ENCODE data around the gene ST3GAL3.
"Not testable (repeated sequence)": the region's sequence is repeated elsewhere in the genome, so short reads cannot be mapped to it uniquely, and the experiment has no call there.

Gene ST3GAL3

DNA sequence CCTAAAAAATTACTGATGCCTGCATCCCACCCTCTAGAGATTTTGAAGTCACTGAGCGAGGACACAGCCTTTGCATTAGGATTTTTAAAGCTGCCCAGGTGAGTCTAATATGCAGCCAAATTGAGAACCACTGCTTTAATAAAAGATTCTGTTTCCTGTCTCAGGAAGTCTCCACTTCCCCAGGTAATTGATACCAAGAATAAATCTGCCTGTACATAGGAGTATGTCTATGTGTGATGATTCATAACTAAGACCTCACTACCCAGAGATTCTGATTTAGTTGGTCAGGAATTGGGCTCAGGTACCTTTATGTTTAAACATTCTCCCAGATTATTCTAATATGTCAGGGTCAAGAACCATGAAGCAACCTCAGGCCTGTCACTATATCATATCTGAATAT, 117.5 kb downstream of the ST3GAL3 start:
- no peak for DNase-seq

DNA sequence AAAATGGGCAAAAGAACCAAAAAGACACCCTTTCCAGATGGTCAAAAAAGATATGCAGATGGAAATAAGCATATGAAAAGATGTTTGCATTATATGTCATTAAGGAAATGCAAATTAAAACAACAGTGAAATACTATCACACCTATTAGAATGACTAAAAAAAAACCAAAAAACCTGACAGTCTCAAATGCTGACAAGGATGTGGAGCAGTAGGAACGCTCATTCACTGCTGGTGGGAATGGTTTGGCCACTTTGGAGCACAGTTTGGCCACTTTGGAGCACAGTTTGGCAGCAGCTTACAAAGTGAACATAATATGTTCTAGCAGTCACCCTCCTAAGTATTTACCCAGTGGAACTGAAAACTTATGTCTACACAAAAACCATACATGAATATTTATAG, 121.2 kb downstream of the ST3GAL3 start:
- DNase-seq = no peak

DNA sequence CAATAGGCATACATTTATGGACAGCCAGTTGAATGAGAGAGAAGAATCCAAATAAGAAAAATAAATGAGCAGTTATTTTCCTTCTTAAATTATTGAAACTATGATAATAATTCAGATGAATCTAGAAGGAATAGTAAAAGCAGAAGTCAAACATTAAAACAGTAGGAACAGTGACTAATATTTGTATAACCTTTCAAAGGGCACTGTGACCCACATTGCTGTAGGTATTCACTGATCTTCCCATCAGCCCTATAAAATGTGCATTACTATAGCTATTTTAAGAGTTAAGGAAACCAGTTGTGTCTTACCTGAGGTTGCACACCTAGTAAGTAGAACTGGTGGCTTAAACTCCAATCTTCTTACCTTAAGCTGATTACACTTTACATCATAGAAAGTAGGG, 123.5 kb downstream of the ST3GAL3 start:
- DNase-seq = no peak

DNA sequence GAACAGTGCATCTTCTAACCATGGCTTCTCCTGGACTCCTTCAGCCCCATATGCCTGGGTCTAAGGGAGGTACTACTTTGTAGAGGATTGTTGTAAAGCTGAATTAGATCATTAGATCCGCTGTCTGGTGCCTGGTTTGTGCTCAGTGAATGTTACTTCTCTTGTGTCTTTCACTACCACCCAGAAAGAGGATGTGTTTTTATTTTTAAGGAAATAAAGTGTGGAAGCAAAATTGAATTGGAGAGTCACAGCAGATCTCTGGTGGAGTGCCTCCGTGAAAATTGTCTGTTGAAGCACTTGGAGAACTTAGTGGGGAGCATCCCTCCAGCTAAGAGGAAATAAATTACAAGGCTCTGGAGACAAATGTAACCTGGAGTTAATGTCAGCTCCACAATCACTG, 124.5 kb downstream of the ST3GAL3 start:
- no peak for DNase-seq

DNA sequence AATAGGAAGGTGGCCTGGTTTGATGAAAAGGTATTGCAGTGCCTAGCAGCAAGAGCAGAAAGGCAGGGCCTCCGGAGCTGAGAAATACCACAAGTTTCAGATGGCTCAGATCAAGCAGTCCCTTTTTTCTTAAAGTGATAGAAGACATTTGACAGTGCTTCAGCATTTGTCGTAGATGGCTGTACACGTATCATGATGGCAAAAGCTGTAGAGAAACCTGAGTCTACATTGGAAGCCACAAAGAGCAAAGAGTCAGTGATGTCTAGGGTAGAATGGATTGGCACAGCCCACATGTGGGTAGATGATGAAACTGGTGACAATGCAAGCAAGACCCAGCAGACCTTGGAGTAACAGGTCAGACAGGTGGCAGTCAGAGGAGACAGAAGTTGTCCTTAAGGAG, 124.9 kb downstream of the ST3GAL3 start:
- DNase-seq = peak in 1 of 5 donors; percentile 70

DNA sequence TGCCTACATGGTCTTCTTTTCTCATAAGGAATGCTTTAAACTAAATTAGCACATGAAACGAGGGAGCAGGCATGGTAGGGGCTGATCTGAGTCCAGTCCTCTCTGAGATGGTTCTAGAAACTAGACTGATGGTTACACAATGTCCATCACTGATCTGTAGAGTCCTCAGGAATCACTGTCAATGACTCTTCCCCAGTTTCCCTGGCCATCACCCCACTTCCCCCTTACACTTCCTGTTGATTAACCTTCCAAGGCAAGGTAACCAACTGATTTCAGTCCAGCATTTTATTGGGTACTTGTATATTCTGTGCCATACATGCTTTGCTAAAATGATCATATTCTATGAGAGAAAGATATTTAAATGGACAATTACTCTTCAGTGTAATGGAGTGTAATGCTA, 125.7 kb downstream of the ST3GAL3 start:
- no peak for DNase-seq

DNA sequence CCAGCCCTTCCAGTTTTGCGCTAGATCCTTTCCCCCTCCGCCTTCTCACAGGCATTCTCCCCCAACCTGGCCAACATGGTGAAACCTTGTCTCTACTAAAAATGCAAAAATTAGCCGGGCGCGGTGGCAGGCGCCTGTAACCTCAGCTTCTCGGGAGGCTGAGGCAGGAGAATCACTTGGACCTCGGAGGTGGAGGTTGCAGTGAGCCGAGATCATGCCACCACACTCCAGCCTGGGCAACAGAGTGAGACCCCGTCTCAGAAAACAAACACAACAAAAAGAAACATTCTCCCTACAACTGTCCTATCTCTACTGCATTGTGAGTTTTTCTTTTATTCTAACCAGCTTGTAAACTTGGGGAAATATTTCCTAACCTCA, 126.6 kb downstream of the ST3GAL3 start:
- DNase-seq = not testable (repeated sequence)

DNA sequence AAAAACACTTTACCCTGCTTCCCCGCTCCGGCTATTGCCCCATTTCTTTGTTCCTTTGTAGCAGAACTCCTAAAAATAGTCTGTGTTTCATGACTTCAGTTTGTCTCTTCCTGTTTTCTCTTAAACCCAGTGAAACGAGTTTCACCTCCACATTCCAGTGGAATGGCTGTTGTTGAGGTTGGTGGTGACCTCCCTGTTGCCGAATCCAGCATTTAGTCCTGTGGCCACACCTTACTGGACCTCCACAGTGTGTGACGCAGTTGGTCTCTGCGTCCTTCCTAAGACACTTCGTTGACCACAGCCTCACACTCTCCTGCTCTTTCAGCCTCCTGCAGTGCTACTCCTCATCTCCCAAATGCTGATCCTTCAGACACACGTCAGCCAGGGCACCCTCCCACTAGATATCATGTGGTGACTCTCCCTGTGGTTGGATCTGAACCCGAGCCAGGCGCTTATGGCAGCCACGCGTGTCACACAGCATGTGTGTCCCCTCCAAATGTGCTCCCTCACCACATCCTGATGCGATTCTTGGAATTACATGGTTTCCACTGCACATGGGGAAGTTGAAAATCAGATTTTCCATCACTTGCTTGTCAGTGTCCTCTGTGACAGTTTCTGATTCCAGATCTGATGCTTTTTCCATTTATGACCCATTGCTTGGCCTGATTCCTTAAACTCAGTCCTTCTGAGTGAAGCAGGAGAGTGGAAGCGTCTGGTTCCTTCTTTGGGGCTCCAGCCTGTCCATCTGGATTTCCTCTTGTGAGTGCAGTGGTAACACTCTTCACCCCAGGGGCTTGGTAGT, 127.1 kb downstream of the ST3GAL3 start:
- DNase-seq = no peak

DNA sequence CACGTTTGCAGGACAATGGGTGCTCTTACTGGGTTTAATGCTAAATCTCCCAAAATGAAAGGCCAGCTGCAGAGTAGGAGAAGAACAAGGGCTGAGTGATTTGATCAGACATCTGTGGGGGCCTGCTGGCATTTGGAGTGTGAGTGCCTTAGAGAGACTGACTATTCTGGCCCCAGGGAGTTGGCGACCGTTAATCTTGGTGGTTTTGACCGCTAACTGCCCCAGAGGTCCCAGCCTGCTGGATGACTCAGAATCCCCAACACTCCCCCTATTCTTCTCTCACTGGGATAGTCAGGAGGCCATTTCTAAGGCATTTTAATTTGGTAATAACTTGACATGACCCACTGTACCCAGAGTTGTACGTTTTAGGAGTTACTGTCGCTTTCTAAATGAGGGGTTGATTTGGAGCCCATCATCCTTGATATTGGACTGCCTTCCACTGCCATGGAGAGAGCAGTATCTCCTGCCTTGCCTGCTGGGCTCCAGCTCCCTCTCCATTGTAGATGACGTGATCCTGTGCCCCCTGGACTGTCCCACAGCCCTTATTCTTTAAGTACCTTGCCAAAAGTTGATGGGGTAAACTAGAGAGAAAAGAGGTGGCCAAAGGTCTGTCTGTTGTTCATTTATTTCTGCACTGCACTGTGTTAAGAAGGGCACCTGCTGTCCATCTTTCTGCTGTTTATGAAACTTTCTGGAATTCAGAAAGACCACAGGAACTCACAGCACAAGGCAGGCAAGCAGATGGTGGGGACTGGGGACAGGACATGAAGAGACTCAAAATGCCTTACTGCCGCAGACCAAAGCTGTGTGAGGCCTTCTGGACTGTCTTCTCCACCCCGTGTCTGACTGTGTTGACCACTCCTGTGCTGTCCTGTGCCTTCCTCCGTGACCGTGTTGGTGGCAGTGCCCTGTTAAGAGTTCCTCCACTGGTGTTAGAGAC, 128.0 kb downstream of the ST3GAL3 start:
- no peak for DNase-seq

DNA sequence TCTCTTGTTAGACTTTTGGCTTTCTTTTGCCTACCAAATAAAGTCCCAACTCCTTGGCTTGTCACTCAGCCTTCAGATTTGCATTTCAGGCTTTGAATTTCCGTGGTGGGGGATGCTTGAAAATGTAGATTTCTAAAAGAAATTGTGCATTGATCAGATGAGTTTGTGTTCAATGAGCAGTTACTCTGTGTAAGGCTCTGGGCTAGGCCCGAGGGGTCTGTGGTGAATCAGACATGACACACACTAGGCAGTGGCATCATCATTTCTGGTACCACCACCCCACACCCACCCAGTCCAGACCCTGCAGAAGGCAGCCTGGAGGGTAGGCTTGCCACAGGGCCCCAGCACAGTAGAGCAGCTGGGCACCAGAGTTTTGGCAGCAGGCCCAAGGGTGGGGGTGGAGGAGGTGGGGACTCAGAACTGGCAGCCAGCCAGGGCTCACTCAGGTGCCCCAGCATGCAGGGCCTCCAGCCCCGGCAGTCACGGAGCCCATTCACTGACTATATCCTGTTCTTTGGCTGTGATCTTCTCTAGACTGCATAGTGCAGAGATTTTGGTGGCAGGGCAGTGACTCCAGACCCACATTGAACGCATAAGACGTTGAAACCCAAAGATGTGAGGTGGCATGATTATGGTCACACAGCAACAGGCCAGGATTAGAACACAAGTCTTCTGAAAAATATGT, 129.1 kb downstream of the ST3GAL3 start:
- peak; percentile 14 to 68 (median 45) for DNase-seq

DNA sequence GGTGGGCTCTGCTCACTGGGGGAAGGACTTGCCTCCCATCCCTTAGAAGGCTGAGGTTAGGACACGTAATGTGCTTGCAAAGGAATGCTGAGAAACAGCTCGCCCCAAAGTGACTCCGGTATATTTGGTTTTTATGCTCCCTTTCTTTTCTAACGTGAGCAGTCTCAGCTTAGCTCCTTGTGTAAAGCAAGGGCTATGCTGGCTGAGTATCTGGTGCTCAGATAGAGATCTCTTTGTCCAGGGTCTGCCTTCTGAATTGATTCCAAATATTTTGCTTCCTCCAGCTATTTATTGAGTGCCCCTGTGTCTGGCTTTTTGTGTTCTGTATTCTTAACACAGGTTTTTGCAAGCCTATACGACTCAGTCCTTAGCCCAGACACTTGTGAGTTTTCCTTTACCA, 131.7 kb downstream of the ST3GAL3 start:
- DNase-seq = no peak

DNA sequence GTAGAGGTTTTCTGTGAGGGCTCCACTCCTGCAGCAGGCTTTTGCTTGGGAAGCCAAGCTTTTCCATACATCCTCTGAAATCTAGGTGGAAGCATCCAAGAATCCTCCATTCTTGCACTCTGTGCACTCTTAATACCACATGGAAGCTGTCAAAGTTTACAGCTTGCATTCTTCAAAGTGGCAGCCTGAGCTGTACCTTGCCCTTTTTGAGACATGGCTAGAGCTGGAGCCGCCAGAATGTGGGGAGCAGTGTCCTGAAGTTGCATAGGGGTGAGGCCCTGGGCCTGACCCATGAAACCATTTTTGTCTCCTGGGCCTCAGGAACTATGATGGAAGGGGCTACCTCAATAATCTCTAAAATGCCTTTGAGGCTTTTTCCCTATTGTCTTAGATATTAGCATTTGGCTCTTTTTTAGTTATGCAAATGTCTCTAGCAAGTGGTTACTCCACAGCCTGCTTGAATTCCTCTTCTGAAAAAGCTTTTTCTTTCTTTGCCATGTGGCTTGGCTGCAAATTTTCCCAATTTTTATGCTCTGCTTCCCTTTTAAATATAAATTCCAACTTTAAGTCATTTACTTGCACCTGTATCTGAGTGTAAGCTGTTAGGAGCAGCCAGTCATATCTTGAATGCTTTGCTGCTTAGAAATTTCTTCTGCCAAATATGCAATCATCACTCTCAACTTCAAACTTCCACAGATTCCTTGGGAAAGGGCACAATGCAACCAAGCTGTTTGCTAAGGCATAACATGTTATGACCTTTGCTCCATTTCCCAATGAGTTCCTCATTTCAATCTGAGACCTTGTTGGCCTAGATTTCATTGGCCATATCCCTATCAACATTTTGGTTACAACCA, 134.2 kb downstream of the ST3GAL3 start:
- no peak for DNase-seq

DNA sequence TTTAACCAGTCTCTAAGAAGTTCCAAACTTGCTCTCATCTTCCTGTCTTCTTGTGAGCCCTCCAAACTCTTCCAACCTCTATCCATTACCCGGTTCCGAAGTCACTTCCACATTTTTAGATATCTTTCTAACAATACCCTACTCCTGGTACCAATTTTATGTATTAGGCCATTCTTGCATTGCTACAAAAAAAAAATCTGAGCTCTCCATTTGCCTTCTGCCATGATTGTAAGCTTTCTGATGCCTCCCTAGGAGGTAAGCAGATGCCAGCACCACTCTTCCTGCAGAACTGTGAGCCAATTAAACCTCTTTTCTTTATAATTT, 134.8 kb downstream of the ST3GAL3 start:
- no peak for DNase-seq

DNA sequence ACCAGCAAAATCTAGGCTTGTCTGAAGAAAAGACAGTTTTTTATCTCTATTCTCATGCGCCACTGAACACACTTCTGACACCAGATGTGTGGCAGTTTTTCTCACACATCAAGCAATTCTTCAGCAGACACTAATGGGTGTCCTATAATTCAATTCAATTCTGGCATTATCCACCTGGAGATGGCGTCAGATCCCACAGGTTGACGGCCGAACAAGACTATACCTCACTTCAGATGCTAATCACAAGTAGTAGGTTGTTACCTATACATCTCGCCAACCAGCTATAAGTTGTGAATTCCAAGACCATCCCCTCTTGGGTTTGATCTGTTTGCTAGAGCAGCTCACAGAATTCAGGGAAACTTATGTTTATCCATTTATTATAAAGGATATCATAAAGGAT, 136.3 kb downstream of the ST3GAL3 start:
- DNase-seq = no peak

DNA sequence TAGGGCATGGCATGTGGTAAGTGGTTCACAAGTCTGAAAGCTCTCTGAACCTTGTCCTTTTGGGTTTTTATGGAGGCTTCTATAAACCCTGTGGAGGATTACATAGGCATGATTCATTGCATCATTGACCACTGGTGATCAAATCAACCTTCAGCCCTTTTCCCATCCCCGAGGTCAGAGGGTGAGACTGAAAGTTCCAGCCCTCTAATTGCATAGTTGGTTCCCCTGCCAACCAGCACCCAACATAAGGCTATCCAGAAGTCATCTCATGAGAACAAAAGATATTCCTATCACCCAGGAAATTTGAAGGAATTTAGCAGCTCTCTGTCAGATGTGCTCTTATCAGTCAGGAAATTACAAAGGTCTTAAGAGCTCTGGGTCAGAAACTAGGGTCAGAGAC, 136.8 kb downstream of the ST3GAL3 start:
- DNase-seq = no peak

DNA sequence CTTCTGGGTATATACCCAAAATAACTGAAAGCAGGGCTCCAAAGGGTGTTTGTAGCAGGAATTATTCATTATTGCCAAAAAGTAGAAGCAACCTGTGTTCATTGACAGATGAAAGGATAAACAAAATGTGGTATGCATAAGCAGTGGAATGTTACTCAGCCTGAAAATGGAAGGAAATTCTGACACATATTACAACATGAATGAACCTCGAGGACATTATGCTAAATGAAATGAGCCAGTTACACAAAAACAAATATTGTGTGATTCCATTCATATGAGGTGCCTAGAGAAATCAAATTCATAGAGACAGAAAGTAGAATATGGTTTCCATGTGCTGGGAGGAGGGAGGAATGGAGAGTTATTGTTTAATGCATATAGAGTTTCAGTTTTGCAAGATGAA, 140.0 kb downstream of the ST3GAL3 start:
- no peak for DNase-seq

DNA sequence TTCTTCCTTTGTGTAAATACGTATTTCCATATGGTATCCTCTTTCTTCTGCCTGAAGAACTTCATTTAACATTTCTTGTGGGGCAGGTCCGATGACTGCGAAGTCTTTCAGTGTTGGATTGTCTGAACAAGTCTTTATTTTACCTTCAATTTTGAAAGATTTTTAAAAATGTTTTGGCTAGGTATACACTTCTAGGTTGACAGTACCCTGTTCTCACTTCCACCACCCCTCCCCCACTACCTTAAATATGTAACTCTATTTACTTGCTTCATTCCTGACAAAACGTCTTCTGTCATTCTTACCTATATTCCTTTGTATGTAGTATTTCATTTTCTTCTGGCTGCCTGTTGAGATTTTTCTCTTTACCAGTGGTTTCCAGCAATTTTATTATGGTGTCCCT, 140.5 kb downstream of the ST3GAL3 start:
- DNase-seq = no peak

DNA sequence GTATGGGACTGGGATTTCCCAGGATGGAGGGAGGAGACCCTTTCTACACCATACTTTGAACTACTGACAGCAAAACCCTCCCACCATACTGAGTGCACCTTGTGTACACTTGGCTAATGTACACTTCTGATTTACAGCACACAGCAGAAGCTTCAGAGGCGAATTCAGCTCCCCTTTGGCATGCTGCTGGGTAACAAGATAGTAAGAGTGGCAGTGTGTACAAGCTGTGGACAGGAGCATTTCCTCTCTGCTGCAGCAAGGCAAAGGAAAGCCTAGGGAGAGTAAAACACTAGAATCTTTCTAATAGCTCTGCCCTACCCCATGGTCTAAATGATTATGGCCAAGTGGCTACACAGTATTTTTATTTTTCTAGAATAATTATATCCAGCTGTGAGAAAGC, 142.3 kb downstream of the ST3GAL3 start:
- DNase-seq = no peak

DNA sequence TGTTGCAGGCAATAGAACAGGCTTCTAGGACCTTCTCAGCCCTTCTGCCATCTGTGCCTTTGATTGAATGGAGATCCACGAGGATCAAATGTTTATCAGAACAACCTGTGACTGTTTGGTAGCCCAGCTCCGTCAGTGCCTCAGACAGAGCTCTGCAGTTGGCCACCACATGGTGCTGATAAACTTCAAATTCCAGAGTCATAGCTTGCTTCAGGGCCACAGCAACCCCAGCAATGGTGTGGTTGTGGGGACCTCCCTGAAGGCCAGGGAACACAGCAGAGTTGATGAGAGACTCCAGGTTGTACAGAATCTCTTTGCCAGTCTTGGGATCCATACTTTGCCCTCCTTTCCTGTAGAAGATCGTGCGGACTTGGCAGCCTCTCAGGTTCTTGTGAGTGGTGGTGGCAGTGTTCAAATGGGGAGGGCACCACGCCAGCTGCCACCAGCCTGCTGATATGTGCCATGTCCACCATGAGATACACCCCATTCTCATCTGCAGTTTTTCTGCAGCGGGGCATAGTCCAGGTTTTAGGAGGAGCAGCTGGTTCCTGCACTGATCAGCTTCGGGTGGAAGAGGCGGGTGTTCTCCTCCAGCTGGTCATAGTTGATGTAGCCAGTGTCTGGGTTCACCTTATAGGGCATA, 143.4 kb downstream of the ST3GAL3 start:
- DNase-seq = no peak

DNA sequence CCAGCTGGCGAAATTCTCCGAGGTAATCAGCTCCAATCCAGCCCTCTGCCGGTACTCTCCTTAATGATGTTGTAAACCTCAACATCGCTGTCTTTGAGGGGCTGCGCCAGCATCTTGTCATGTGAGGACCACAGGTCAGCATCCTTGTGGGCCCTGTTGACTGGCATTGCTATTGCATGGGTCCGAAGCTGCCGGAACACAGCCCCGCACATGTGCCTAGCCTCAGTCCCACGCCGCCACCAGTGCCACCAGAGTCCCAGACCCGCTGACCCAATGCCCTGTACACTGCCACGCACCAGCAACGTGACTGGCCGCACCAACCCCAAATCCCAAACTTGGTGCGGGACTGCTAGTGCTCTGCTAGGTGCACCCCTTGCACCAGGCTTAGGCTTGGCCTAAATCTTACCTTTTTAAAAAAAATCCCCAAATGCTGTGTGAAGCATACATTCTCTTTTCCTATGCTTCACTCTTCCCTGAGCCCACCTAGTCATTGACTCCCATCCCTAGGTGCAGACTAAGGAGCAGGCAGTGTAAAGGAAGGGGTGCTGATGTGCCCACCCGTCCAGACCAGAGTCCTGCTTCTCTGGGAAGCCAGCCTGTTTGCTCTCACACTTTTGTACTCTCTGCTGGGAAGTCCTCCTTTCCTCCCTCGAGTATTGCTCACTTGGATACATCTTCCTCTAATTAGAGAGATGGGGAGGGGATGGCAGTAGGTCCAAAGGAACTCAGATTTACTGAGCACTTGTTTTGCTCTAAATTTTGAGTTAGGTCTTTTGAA, 144.4 kb downstream of the ST3GAL3 start:
- no peak for DNase-seq
